ENCODE data around the gene EFS.
"Not testable (repeated sequence)": the region's sequence is repeated elsewhere in the genome, so short reads cannot be mapped to it uniquely, and the experiment has no call there.

EFS gene, protein sequence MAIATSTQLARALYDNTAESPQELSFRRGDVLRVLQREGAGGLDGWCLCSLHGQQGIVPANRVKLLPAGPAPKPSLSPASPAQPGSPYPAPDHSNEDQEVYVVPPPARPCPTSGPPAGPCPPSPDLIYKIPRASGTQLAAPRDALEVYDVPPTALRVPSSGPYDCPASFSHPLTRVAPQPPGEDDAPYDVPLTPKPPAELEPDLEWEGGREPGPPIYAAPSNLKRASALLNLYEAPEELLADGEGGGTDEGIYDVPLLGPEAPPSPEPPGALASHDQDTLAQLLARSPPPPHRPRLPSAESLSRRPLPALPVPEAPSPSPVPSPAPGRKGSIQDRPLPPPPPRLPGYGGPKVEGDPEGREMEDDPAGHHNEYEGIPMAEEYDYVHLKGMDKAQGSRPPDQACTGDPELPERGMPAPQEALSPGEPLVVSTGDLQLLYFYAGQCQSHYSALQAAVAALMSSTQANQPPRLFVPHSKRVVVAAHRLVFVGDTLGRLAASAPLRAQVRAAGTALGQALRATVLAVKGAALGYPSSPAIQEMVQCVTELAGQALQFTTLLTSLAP

DNA sequence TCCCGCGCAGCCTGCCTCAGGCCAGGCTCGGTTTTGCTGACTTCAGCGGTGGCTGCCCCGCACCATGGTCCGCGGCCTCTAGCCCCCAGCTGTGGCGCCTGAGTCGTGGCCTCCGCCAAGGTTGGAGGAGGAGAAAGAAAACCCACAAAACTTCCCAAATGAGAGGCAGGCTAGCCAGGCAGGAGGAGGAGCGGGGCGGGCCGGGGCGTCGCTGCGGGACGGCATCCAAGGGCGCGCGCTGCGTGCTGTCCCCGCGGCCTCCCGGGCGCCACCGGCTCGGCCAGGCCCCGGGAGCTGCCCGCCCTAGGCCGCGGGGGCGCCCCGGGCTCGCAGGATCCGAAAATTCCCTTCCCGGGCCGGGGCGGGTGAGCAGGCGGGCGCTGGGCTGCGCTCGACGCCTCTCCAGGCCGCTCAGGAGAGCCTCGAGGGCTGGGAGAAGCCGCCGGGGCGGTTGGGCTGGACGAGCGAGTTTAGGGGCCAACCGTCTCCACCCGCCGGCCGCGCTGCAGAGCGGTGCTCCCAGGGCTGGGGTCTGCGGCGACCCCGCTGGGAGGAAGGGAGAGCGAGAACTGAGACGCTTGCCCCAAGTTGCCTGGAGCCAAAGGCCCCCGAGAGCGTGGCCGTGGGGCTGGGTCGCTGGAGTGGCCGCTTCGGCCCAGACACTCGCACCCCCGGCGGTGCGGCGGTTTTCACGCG, at the start of gene EFS:
TSS of gene EFS (minus strand) at position 137 of the 696 bp plus-strand sequence. CDS start 147 bp downstream, outside the sequence.
- peak in 31 of 56 donors; percentile 24 to 71 (median 45) for DNase-seq

DNA sequence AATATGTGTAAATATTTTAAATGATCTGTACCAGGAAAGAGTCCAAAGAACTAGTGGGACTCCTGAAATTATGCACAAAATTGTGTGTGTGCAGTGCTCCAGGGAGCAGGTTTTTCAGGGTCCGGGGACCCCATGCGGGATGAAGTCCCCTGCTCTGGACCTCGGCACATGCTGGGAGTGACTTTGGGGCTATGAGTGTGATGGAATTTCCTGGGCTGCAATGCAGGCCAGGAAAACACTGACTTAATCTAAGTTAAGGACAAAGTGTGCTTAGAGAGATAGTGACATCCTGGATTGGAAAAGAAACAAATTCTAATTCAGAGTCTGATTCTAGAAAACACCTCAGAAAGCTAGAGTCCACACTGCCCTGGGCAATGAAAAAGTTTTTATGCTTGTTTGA, 49.3 kb upstream of the EFS start:
- no peak for DNase-seq

DNA sequence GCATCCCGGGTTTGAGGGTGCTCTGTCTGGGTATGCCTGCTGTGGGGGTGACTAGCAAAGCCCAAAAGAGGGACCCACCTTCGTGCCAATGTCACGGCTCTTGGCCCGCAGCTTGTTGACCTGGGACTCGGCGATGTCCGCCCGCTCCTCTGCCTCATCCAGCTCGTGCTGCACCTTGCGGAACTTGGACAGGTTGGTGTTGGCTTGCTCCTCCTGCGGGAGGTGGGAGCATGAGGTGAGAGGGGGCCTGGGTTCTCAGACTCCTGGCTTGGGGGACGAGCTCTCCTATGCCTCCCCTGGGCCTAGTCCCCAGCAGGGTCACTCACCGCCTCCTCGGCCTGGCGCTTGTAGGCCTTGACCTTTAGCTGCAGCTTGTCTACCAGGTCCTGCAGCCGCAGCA, 48.7 kb upstream of the EFS start:
- no peak for DNase-seq

DNA sequence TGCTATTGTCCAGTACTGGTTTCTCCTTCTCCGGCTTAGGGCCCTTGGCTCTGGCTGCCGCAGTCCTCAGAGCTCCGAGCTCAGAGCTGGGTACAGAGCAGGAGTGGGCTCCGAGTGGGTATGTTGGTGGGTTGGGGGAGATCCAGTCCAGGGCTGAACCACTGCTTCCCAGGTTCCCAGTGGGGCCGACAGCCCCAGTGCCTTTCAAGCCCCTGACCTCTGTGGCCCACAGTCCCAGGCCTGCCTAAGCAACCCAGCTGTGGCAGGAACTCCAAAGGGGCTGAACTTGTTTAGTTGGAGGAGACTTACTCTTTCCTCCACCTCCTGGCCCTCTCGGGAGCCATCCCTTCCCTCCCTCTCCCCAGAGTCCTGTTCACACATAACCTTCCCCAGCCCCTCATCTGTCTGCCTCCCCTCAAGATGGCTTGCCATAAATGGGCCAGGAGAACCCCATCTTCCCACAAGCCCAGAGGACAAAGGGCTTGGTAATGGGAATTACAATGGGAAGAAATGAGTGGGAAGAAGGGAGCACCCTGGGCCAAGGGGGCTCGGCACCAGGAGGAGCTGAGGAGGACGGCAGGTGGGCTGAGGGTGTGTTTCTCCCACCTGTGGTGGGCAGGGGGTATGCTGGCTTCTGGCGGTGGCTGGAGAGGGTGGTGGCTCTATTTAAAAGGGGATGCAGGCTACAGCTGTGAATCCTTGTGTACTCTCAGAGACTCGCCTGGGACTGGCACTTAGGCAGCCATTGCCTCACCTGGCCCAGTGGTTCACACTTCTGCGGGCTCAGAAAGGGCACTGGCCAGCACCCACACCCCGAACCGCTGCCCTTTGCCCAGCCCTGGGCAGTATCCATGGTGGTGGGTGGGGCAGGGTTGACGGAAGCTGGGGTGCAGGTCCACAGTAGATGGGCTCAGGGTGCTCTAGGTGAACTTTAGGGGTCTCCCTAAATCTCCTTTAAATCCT, 46.9 kb upstream of the EFS start:
- no peak for DNase-seq

DNA sequence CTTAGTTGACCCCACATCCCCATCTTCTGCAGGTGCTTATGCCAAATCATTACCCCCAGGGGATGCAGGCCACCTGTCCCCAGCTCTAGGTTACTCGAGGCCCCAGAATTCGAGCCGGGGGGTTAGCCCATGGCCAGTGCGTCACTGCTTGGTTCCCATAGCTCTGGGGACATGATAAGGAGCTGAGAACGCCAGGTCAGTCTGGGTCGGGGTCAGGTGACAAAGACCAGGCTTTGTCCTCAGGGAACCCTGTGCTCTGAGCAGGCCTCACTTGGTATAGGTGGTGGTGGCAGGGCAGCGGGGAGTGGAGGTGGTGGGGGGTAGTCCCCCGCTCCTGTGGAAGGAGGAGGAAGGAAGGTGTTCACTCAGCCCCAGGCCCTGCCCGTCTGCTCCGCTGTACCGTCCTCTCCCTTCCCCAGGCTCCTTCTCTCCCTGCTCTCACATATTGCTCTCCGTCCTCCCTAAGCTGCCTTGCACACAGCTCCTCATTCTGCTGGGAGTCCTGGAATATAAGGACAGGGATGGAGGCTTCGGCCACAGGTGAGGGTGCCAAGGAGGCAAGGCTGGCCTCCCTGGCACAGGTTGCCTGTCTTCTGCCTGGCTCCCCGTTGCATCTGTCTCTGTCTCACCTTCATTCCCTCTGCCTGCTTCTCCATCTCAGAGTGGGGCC, 45.1 kb upstream of the EFS start:
- no peak for DNase-seq

DNA sequence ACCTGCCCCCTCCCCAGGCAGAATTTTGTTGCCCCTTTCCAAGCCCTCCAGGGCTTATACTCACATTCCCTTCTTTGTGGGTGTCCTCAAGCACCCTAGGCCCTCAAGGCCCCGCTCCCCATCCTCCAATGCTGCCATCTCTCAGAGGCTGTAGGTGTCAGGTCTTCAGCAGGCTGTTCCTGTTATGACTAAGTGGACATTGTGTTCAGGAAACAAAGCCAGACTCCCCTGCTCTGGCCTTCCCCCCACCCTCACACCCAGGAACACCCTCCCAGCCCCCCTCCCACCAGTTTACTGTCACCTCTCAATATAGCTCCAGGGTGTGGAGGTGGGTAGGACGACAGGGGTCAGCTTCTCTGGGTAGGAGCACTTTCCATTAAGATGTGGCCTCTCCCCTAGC, 44.5 kb upstream of the EFS start:
- DNase-seq = no peak

DNA sequence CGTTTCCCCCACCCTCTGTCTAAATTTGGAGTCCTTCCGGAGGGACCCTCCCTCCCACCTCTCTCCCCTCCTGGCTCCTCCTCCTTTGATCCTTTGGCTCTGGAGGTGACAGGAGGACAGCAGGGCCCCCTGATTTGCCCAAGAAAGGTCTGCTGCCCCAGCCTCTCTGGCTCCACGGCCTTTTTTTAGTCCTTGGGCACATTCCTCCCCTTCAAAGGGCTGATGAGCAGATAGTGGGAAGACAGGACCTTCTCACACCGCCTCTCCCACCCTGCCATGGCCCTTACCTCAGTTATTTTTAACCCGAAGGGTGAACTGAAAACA, 43.3 kb upstream of the EFS start:
- no peak for DNase-seq

DNA sequence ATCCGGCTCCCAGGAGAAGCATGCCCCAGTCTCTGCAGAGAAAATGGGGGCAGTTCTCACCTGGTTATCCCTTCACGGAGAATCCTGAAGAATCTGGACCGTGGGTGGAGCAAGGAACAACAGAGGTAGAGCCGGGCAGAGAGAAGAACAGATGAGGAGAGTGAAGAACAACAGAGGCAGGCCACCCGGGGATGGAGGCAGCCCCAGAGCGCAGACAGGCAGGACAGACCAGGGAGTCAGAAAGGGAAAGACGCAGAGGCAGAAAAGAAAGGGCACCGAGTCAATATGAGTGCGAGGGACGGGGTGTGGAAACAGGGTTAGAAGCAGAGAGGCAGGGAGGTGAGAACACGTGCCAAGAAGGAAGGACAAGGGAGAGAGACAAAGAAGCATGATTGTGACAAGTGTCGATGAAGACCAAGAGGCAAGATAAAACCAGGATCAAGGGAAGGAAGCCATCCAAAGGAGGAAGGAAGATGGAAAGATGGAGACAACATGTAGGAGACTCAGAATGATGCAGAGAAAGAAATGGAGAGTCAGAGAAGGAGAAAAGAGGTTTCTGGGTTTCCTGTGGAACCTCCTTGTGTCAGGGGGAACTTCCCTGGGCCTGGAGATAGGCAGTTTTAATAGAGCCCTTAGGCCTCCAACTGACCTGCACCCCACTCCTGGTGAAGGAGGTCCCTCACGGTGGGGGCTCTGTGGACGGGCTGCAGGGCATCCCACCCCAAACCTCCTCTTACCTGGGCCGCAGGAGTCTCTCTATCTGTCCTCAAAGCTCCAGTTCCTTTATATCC, 42.7 kb upstream of the EFS start, which contains the start of gene MYH6:
TSS of gene MYH6 (minus strand) at position 758 of the 791 bp plus-strand sequence. CDS start 1,050 bp downstream, outside the sequence.
- DNase-seq = no peak

DNA sequence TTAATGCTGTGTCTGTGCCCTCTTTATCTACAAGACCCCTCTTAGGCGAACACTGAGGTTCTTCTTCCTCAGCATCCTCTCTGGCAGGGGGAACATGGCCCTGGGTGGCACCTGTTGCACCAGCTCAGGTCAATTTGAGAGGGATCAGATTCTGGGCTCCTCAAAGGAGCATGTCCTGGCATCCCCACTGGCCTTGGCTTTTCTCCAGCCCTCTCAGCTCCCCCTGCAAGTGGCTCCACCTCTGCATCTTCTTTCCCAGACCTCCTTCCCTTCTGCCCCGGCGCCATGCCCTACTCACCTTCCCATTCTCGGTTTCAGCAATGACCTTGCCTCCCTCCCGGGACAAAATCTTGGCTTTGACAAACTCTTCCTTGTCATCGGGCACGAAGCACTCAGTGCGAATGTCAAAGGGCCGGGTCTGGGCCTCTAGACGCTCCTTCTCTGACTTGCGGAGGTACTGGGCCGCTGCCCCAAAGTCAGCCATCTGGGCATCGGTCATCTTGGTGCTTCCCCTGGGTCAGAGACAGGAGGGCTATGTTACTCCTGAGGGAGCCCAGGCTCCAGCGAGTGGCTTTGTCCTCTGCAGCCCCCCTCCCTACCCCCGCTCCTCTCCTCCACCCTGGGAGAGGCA, 41.9 kb upstream of the EFS start:
- no peak for DNase-seq

DNA sequence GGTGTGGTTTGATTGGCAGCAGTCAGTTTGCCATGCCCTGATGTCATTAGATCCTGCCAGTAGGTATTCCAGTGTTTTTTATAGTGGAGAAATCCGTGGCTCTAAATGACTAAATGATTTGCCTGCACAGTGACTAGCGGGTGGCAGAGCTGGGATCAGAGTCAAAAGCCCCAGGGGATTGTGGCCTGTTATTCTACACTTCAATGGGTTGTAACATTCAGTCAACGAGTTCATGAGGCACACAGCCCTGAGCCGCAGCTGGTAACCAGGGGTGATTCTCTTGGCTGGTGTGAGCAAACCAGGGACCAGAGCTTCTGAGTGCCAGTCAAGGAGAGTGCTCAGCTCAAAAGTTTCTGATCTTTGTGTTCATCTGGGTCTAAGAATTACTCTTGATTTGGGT, 41.3 kb upstream of the EFS start:
- DNase-seq = peak in 6 of 56 donors; percentile 1 to 23 (median 10)

DNA sequence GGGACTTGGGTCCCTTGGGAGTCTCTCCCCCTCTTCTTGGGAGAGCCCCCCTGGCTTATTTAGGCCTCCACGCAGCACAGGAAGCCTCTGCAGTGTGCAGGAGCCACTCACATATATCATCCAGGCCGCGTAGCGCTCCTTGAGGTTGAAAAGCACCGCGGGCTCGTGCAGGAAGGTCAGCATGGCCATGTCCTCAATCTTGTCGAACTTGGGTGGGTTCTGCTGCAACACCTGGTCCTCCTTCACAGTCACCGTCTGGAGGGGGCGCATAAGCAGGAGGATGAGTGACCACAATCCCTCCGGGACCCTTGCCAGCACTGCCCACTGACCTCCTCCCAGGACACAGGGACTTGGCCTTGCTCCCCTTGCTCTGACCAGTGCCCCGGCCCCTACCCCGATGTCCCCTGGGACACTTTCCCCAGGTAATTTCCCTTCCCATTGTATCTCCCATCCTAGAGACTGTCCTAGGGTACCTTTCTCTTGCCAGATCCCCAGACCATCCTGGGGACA, 40.6 kb upstream of the EFS start:
- no peak for DNase-seq

DNA sequence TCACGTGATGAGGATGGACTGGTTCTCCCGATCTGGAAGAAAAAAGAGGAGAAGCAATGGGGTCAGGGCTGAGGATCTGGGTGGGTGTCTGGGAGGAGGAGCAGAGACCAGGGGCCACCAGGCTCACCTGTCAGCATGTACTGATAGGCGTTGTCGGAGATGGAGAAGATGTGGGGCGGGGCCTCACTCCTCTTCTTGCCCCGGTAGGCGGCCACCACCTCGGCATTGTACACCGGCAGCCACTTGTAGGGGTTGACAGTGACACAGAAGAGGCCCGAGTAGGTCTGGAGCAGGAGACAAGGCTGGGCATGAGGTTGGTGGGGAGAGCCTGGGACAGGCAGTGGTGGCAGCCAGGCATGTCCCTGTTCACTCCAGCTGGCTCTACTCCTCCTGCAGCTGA, 40.1 kb upstream of the EFS start:
- no peak for DNase-seq

DNA sequence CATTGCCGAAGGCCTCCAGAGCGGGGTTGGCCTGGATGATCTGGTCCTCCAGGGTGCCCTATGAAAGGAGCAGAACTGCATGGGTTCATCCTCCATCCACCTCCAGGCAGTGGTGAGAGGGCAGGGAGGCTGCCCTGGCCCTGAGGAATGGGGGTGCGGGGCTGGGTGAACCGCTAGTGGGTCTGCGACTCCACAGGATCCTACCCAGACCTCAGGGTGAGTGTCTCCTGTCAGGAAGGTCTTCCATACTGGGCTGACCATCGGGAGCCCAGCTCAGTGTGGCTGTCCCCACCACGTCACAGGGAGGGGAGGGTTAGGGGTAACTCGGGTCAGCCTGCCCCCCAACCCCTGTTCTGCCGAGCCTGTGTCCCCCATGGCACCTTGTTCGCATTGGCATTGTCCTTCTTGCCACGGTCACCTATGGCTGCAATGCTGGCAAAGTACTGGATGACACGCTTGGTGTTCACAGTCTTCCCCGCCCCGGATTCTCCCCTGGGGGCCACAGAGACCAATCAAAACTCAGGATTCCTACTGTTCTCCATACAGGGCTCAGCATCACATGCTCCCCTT, 39.4 kb upstream of the EFS start:
- no peak for DNase-seq

DNA sequence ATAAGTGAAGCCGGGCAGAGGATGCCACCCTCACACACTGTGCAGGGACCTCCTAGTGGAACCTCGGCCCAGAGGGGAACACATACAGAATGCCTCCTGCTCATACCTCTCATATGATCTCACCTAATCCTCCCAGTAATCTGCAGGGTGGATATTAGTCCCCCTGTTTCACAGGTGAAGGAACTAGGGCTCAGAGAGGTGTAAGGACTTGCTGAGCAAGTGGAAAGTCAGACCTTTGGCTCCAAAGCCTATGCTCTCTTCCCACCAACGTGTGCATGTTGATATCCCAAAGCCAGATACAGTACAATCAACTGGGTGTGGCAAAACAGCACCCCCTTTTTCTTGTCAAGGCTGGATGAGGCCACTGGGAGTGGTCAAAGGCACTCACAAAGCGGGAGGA, 38.9 kb upstream of the EFS start:
- DNase-seq = no peak

DNA sequence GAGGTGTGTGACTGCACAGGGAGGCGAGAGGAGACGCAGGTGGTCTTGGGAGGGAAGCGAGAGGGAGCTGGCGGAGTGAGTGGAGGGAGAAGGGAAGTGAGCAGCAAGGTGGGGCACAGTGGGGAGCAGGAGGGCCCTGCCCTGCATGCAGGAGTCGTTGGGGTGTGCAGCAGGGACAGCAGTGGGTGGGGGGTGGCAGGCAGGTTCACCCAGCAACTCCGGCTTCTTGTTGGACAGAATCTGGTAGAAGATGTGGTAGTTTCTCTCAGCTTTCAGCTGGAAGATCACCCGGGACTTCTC, 38.1 kb upstream of the EFS start:
- no peak for DNase-seq

DNA sequence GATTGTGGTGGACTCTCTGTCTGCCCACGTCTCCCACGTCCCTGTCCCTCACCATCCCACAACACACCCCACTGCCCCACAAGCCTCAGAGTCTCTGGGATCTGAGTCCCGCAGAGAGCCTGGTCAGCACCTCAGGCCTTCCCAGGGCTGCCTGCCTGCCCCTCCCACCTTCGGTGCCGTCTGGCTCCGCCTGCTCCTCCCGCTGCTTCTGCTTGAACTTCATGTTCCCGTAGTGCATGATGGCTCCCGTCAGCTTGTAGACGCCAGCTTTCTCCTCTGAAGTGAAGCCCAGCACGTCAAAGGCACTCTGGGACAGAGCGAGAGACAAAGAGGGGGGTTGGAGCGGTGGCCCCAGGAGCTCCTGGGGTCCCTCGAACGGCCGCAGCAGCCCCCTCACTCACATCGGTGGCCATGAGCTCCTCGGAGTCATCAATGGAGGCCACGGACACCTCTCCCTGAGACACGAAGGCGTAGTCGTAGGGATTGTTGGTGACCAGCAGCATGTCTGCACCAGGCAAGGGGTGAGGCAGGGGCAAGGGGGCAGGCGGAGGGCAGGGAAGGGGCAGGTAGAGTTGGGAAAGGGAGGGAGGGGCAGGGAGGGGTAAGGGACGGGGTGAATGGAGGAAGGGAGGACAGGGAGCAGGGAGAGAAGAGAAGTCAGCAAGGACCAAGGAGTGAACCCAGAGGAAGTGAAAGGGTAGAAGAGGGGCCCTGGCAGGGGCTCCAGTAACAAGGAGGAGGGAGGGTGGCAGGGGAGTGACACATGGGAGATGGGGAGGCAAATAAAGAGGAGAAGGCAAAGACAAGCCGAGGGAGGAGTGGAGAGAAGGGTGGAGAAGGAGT, 37.5 kb upstream of the EFS start:
- no peak for DNase-seq

DNA sequence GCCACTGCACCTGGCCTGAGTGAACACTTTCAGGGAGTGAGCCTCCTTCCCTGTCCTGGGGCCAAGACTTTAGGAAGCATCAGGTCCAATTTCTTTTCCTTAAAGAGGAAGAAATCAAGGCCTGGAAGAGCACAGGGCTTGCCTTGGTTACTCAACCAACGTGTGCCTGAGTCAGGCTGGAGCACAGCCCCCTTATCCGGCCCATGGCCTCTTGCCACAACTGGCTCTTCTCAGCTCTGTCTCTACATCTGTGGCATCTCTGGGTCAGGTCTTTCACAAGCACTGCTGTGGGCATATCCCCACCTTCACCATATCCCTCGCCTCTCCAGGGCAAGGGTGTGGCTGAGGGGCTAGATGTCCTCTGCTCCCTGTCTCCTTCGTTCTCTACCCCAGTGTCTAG, 36.3 kb upstream of the EFS start:
- no peak for DNase-seq

DNA sequence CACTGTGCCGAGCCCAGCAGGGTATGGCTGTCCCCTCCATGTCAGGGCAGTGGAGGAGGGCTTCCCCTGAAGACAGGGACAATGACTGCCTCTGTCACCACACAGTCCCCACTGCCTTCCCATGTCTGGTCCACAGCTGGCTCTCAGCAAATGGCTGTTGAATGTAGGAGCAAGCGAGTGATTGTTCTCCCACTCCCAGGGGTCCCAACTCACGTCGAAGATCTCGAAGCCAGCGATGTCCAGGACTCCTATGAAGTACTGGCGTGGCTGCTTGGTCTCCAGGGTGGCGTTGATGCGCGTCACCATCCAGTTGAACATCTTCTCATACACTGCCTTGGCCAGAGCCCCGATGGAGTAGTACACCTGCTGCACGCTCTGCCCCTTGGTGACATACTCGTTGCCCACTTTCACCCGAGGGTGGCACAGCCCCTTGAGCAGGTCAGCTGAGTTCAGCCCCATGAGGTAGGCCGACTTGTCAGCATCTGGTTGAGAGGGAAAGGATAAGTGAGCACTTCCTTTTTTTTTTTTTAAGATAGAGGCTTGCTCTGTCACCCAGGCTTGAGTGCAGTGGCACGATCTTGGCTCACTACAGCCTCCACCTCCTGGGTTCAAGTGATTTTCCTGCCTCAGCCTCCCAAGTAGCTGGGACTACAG, 35.7 kb upstream of the EFS start:
- DNase-seq = not testable (repeated sequence)

Measured in amygdala (tissue), 56 donors.